Vagina (tissue), 2 donors: Measurements from ENCODE around the gene GAREM1. TPM values are rescaled to one million over a fixed set of nuclear protein-coding genes. Genes with fewer than 3 reads are reported as not detected.
"Not testable (repeated sequence)": the region's sequence is repeated elsewhere in the genome, so short reads cannot be mapped to it uniquely, and the experiment has no call there.

Experiments used
- DNase-seq, 2 donors: peaks; one replicate each; pipeline ENCODE4 v3.0.0-alpha.2; 2017; ENCODE audit errors: extremely low spot score in 2 of 2
- H3K27ac ChIP-seq: fragments of 200-600 bp; sonication (generic); one replicate; pipeline ENCODE4 v1.5.1; 2019
- H3K27me3 ChIP-seq: fragments of 200-600 bp; sonication (generic); one replicate; pipeline ENCODE4 v1.5.1; 2019
- H3K36me3 ChIP-seq, 2 donors: fragments of 200-600 bp; sonication (generic); one replicate each; pipeline ENCODE4 v1.5.1; 2017 to 2019
- H3K4me1 ChIP-seq: fragments of 200-600 bp; sonication (generic); one replicate; pipeline ENCODE4 v1.5.1; 2019
- H3K4me3 ChIP-seq, 2 donors: fragments of 200-600 bp; sonication (generic); 1 replicate in 1 of 2; 2 replicates in 1 of 2; pipeline ENCODE4 v1.5.1; 2016 to 2019
- H3K9me3 ChIP-seq: fragments of 200-600 bp; sonication (generic); one replicate; pipeline ENCODE4 v1.5.1; 2019
- POLR2A ChIP-seq, 2 donors: fragments of 450-650 bp; IDR thresholded peaks; one replicate each; pipeline ENCODE4 v1.6.1; 2017; ENCODE audit warnings: antibody characterized with exemption in 2 of 2, mild to moderate bottlenecking in 2 of 2, moderate library complexity in 2 of 2
- POLR2AphosphoS5 ChIP-seq, 2 donors: sonication (generic); formaldehyde crosslinking; IDR thresholded peaks; one replicate each; pipeline ENCODE4 v1.9.0; 2017; ENCODE audit warnings: antibody characterized with exemption in 2 of 2, mild to moderate bottlenecking in 2 of 2, low read depth in 1 of 2; ENCODE audit not compliant: insufficient read depth in 1 of 2
- intact Hi-C: fragments of 100-400 bp; cut with DNase I; formaldehyde crosslinking; loops from one replicate; pipeline ENCODE4 v1.15.1; 2023
- total RNA-seq: library from RNA; depleted of rRNA; stranded (reverse); fragments of >200 nt; gene quantifications from one replicate; pipeline ENCODE4 v1.2.3, GENCODE V29; 2016
- TF ChIP-seq, protein P1 (sequence below), 3 experiments: fragments of 450-650 bp in 2 of 3; fragments of 200-600 bp in 1 of 3; sonication (generic) in 1 of 3; IDR thresholded peaks; one replicate each; pipeline ENCODE4 v1.5.1; 2017 to 2019; ENCODE audit warnings: antibody characterized with exemption in 3 of 3, mild to moderate bottlenecking in 2 of 3, moderate library complexity in 2 of 3

Gene GAREM1
- total RNA-seq = 15.7 TPM

DNA sequence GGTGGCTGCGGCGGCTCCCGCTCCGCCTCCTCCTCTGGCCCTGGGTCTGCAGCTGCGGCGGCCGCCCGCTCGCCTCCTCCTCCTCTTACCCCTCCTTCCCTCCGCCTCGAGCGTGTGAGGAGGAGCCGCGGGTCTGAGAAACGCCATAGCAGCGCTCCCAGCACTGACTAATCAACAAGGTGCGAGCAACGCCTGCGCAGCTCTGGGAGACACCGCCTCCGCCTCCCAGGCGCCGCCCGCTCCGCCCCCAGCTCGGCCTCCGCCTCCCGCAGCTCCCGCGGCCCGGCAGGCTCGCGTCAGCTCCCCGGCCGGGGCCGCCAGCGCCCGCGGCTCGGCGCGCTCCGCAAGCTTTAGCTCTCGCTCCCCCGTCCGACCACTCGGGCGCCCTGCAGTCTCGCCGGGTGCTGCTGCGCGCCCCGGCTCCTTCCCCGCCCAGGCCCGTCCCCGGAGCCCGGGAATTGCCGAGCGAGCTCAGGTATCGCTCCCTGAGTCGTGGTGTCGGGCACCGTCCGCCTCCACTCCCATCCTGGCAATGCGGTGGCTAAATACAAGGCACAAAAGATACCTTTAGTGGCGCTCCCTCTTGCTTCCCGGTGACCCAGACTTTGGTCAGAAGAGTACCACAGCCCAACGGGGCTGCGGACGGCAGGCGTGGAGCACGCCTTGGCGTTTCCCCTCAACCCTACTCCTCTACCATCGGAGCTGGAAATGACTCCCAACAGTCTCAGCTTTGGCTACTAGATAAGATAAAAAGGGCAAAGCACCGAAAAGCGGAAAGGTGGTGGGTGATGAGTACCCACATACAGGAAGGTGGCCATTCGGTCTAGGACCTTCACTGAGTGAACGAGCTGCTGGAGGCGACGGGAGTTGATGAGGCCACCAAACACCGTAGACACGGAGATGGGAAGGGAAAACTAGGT is at the start of gene GAREM1:
Gene GAREM1, minus strand, starts transcription at position 169 of the 920 bp plus-strand sequence. CDS start 454 bp downstream, outside the sequence.
- Histone ChIP-seq H3K4me3 (peak within 1 kb of the TSS; percentile 68 to 81), H3K27ac (peak within 1 kb of the TSS; percentile 90), H3K27me3 (no peaks in the 10 kb centered on the region), H3K9me3 (no peaks in the 10 kb centered on the region), H3K36me3 (no peaks in the 10 kb centered on the region), H3K4me1 (peaks cover 26% of the 10 kb centered on the region)
- peak in 1 of 2 donors; percentile 98 for DNase-seq
- TF ChIP-seq POLR2A (IDR thresholded peaks at IDR 0.05) = peak in 1 of 2 donors; percentile 94
- peak; percentile 31 to 86 for TF ChIP-seq POLR2AphosphoS5 (IDR thresholded peaks at IDR 0.05; ENCODE audit: insufficient read depth in 1 of 2, low read depth in 1 of 2)
- TF ChIP-seq, protein P1, sequence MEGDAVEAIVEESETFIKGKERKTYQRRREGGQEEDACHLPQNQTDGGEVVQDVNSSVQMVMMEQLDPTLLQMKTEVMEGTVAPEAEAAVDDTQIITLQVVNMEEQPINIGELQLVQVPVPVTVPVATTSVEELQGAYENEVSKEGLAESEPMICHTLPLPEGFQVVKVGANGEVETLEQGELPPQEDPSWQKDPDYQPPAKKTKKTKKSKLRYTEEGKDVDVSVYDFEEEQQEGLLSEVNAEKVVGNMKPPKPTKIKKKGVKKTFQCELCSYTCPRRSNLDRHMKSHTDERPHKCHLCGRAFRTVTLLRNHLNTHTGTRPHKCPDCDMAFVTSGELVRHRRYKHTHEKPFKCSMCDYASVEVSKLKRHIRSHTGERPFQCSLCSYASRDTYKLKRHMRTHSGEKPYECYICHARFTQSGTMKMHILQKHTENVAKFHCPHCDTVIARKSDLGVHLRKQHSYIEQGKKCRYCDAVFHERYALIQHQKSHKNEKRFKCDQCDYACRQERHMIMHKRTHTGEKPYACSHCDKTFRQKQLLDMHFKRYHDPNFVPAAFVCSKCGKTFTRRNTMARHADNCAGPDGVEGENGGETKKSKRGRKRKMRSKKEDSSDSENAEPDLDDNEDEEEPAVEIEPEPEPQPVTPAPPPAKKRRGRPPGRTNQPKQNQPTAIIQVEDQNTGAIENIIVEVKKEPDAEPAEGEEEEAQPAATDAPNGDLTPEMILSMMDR (IDR thresholded peaks at IDR 0.05) = peak; percentile 29 to 64 (median 50)
- intact Hi-C loops = loop anchor here (10.0 kb wide), 1 partner anchor 176 kb away; no protein-coding TSS in a partner anchor

DNA sequence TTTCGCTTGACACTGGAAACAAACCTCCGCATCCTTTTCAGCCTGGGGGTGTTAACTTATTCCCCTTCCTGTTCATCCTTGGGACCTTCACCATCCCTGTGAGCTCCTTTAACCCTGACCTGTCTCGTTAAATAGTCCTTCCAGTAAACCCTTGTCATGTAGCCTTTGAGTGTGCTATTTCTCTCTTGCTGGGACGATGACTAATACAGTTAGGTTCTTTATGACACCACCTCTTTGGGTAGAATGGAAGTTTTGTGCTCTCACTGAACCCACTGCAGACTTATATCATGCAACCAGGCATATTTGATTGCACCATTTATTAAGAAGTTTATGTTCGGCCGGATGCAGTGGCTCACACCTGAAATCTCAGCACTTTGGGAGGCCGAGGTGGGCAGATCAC is 40.5 kb upstream of the GAREM1 start:
- Histone ChIP-seq H3K27me3 (no peaks in the 10 kb centered on the region), H3K27ac (no peak overlapping the region), H3K9me3 (no peaks in the 10 kb centered on the region), H3K4me3 (no peak overlapping the region), H3K36me3 (no peaks in the 10 kb centered on the region), H3K4me1 (no peaks in the 10 kb centered on the region)
- TF ChIP-seq POLR2AphosphoS5 (IDR thresholded peaks at IDR 0.05; ENCODE audit: insufficient read depth in 1 of 2, low read depth in 1 of 2) (no peak), POLR2A (IDR thresholded peaks at IDR 0.05) (no peak)
- TF ChIP-seq, protein P1 (IDR thresholded peaks at IDR 0.05) = no peak
- DNase-seq = no peak
- intact Hi-C loops = no loop called here

DNA sequence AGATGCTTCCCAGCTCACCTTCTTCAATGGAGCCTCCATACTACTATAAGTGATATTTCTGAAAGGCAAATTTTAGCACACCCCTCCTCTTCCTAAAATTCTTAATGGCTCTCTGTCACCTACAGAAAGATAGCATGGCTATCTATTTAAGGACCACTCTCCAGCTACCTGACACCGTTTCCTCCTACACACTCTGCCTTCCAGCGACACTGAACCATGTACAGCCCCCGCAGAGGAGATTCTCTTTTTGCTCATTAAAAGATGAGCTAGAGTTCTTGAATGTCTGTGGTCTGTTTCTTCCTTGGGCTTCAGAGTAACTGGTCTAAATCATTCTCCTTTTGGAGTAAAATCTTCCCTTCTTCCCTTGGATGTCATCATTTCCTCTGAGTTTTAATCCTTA is 38.4 kb upstream of the GAREM1 start:
- no peaks in the 10 kb centered on the region for H3K9me3 ChIP-seq
- H3K27ac ChIP-seq = no peak overlapping the region
- H3K4me3 ChIP-seq = no peak overlapping the region
- intact Hi-C loops = no loop called here
- H3K4me1 ChIP-seq = no peaks in the 10 kb centered on the region
- H3K36me3 ChIP-seq = no peaks in the 10 kb centered on the region
- no peaks in the 10 kb centered on the region for H3K27me3 ChIP-seq
- DNase-seq = no peak
- TF ChIP-seq POLR2AphosphoS5 (IDR thresholded peaks at IDR 0.05; ENCODE audit: insufficient read depth in 1 of 2, low read depth in 1 of 2) (no peak), POLR2A (IDR thresholded peaks at IDR 0.05) (no peak)
- TF ChIP-seq, protein P1 (IDR thresholded peaks at IDR 0.05) = no peak

DNA sequence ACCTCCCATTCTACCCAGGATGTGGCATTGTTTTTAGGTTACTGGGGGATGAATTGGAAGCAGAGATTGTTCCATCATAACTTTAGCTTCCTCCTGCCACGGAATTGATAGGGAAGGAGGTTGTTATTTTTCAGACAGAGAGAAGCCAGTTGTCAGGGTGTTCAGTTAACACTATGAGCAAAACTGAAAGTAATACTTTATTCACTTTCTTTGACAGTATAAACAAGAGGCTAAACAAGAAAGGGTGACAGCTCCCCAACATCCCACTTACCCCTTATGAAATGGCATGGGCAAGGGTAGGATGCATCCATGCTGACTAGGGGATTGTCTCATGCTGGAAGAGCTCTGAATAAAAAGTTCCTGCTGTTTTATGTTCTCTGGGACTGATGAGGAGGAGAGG is 36.4 kb upstream of the GAREM1 start:
- no peak overlapping the region for H3K4me3 ChIP-seq
- H3K27me3 ChIP-seq = no peaks in the 10 kb centered on the region
- H3K9me3 ChIP-seq = no peaks in the 10 kb centered on the region
- H3K27ac ChIP-seq = no peak overlapping the region
- H3K4me1 ChIP-seq = no peaks in the 10 kb centered on the region
- no peak for DNase-seq
- no peaks in the 10 kb centered on the region for H3K36me3 ChIP-seq
- intact Hi-C loops = no loop called here
- TF ChIP-seq, protein P1 (IDR thresholded peaks at IDR 0.05) = no peak
- TF ChIP-seq POLR2A (IDR thresholded peaks at IDR 0.05) (no peak), POLR2AphosphoS5 (IDR thresholded peaks at IDR 0.05; ENCODE audit: insufficient read depth in 1 of 2, low read depth in 1 of 2) (no peak)

DNA sequence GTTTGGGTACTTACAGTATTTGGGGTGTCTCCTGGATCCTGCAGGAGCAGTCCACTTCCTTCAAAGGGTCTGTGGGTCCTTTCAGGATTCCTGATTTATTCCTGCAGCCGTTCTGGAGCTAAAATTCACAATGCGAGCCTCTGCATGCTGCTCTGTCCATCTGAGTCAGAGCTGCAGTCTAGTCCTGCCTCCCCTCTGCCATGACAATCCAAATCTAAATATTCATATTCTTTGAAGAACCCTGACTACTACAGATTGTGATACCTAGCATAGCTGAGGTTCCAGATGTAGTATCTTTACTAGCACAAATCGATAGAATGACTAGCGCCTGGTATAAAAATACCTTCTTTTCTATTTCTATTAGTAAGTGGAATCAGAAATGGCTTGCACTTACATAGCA is 31.3 kb upstream of the GAREM1 start:
- H3K4me3 ChIP-seq = no peak overlapping the region
- no peak for DNase-seq
- TF ChIP-seq POLR2A (IDR thresholded peaks at IDR 0.05) (no peak), POLR2AphosphoS5 (IDR thresholded peaks at IDR 0.05; ENCODE audit: insufficient read depth in 1 of 2, low read depth in 1 of 2) (no peak)
- TF ChIP-seq, protein P1 (IDR thresholded peaks at IDR 0.05) = no peak
- no peaks in the 10 kb centered on the region for H3K9me3 ChIP-seq
- no peaks in the 10 kb centered on the region for H3K36me3 ChIP-seq
- no peak overlapping the region for H3K27ac ChIP-seq
- no peaks in the 10 kb centered on the region for H3K4me1 ChIP-seq
- intact Hi-C loops = no loop called here
- no peaks in the 10 kb centered on the region for H3K27me3 ChIP-seq

DNA sequence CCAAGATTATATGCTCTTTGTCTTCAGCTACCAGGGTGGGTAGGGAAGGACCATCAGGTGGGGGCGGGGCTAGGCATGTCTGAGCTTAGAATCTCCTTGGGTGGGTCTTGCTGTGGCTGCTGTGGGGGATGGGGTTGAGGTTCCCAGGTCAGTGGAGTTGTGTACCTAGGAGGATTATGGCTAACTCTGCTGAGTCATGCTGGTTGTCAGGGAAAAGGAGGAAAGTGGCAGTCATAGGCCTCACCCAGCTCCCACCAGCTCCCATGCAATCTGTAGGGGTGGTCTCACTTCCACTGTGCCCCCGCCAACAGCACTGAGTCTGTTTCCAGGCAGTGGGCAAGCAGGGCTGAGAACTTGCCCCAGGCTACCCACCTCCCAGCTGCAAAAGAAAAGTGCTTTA is 30.6 kb upstream of the GAREM1 start:
- intact Hi-C loops, H3K27ac ChIP-seq, H3K36me3 ChIP-seq, H3K27me3 ChIP-seq, DNase-seq, H3K4me1 ChIP-seq, H3K4me3 ChIP-seq, H3K9me3 ChIP-seq: not testable (repeated sequence)
